ENCODE data around the gene CLN3.

GRCh38 chr16:28477311-28477920 is 14.5 kb downstream of the CLN3 start:
- TF ChIP-seq, protein P1, sequence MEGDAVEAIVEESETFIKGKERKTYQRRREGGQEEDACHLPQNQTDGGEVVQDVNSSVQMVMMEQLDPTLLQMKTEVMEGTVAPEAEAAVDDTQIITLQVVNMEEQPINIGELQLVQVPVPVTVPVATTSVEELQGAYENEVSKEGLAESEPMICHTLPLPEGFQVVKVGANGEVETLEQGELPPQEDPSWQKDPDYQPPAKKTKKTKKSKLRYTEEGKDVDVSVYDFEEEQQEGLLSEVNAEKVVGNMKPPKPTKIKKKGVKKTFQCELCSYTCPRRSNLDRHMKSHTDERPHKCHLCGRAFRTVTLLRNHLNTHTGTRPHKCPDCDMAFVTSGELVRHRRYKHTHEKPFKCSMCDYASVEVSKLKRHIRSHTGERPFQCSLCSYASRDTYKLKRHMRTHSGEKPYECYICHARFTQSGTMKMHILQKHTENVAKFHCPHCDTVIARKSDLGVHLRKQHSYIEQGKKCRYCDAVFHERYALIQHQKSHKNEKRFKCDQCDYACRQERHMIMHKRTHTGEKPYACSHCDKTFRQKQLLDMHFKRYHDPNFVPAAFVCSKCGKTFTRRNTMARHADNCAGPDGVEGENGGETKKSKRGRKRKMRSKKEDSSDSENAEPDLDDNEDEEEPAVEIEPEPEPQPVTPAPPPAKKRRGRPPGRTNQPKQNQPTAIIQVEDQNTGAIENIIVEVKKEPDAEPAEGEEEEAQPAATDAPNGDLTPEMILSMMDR (conservative IDR thresholded peaks at IDR 0.05): no peak
- TF ChIP-seq ZFX (IDR thresholded peaks at IDR 0.05): no peak

Data from C4-2B (cell line).